ENCODE data around the gene GALNT6.

DNA sequence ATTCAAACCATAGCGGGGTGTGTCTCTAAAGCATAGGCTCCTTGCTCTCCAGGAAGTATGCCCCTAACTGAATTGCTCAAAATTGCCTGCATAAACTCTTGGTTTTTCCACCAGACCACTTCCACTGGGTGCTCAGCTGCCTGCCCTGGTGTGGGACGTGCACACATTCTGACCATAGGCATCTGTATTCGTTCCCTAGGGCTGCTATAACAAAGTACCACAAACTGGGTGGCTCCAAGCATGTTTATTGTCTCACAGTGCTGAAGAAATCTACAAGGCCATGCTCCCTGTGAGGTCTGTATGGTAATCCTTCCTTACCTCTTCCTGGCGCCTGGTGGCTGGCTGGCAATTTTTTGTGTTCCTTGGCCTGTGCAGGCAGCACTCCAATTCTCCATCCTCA lies 16.4 kb upstream of the GALNT6 start:
- no peak for TF ChIP-seq EP300 (conservative IDR thresholded peaks at IDR 0.05; ENCODE audit: poor library complexity, severe bottlenecking)
- TF ChIP-seq, protein P1, sequence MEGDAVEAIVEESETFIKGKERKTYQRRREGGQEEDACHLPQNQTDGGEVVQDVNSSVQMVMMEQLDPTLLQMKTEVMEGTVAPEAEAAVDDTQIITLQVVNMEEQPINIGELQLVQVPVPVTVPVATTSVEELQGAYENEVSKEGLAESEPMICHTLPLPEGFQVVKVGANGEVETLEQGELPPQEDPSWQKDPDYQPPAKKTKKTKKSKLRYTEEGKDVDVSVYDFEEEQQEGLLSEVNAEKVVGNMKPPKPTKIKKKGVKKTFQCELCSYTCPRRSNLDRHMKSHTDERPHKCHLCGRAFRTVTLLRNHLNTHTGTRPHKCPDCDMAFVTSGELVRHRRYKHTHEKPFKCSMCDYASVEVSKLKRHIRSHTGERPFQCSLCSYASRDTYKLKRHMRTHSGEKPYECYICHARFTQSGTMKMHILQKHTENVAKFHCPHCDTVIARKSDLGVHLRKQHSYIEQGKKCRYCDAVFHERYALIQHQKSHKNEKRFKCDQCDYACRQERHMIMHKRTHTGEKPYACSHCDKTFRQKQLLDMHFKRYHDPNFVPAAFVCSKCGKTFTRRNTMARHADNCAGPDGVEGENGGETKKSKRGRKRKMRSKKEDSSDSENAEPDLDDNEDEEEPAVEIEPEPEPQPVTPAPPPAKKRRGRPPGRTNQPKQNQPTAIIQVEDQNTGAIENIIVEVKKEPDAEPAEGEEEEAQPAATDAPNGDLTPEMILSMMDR (IDR thresholded peaks at IDR 0.05; ENCODE audit: poor library complexity, severe bottlenecking) = no peak
- TF ChIP-seq EZH2 (IDR thresholded peaks at IDR 0.05; ENCODE audit: borderline replicate concordance, insufficient read depth, low read length, poor library complexity, severe bottlenecking) = no peak
- TF ChIP-seq, protein P2, sequence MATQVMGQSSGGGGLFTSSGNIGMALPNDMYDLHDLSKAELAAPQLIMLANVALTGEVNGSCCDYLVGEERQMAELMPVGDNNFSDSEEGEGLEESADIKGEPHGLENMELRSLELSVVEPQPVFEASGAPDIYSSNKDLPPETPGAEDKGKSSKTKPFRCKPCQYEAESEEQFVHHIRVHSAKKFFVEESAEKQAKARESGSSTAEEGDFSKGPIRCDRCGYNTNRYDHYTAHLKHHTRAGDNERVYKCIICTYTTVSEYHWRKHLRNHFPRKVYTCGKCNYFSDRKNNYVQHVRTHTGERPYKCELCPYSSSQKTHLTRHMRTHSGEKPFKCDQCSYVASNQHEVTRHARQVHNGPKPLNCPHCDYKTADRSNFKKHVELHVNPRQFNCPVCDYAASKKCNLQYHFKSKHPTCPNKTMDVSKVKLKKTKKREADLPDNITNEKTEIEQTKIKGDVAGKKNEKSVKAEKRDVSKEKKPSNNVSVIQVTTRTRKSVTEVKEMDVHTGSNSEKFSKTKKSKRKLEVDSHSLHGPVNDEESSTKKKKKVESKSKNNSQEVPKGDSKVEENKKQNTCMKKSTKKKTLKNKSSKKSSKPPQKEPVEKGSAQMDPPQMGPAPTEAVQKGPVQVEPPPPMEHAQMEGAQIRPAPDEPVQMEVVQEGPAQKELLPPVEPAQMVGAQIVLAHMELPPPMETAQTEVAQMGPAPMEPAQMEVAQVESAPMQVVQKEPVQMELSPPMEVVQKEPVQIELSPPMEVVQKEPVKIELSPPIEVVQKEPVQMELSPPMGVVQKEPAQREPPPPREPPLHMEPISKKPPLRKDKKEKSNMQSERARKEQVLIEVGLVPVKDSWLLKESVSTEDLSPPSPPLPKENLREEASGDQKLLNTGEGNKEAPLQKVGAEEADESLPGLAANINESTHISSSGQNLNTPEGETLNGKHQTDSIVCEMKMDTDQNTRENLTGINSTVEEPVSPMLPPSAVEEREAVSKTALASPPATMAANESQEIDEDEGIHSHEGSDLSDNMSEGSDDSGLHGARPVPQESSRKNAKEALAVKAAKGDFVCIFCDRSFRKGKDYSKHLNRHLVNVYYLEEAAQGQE (IDR thresholded peaks at IDR 0.05; ENCODE audit: borderline replicate concordance) = no peak
